H9 (cell line): ENCODE results near the gene MAGEA9. TPM values are rescaled to one million over a fixed set of nuclear protein-coding genes. Genes with fewer than 3 reads are reported as not detected.
"Not testable (repeated sequence)": the region's sequence is repeated elsewhere in the genome, so short reads cannot be mapped to it uniquely, and the experiment has no call there.

Experiments
- DNase-seq: peaks from one replicate; pipeline ENCODE4 v3.0.0-alpha.2; 2017
- H2AFZ ChIP-seq: one replicate; pipeline ENCODE4 v1.6.1; 2013; ENCODE audit warnings: mild to moderate bottlenecking, low read length, control low read depth, moderate library complexity
- H2AK5ac ChIP-seq: 2 replicates; pipeline ENCODE4 v1.6.1; 2013; ENCODE audit warnings: low read length, control low read depth, mixed read lengths; ENCODE audit not compliant: insufficient read length
- H2BK120ac ChIP-seq: one replicate; pipeline ENCODE4 v1.6.1; 2013; ENCODE audit warnings: low read depth, mild to moderate bottlenecking, low read length, control low read depth, inconsistent platforms; ENCODE audit not compliant: poor library complexity, severe bottlenecking
- H2BK12ac ChIP-seq: 2 replicates; pipeline ENCODE4 v1.6.1; 2013; ENCODE audit warnings: low read length, control low read depth, mixed read lengths, low read depth; ENCODE audit not compliant: insufficient read length
- H2BK15ac ChIP-seq: 2 replicates; pipeline ENCODE4 v1.6.1; 2013; ENCODE audit warnings: low read depth, low read length, control low read depth
- H2BK20ac ChIP-seq: one replicate; pipeline ENCODE4 v1.6.1; 2013; ENCODE audit warnings: low read depth, mild to moderate bottlenecking, low read length, control low read depth, inconsistent platforms; ENCODE audit not compliant: poor library complexity, severe bottlenecking
- H2BK5ac ChIP-seq: 2 replicates; pipeline ENCODE4 v1.6.1; 2013; ENCODE audit warnings: low read length, control low read depth, mixed read lengths; ENCODE audit not compliant: insufficient read length
- H3K14ac ChIP-seq: 2 replicates; pipeline ENCODE4 v1.6.1; 2013; ENCODE audit warnings: low read length, control low read depth; ENCODE audit not compliant: insufficient read depth
- H3K18ac ChIP-seq: 2 replicates; pipeline ENCODE4 v1.6.1; 2013; ENCODE audit warnings: low read depth, mild to moderate bottlenecking, mixed read lengths, low read length, control low read depth; ENCODE audit not compliant: insufficient read length
- H3K23ac ChIP-seq: 2 replicates; pipeline ENCODE4 v1.6.1; 2013; ENCODE audit warnings: low read length, control low read depth, mixed read lengths, low read depth; ENCODE audit not compliant: insufficient read length
- H3K23me2 ChIP-seq: 2 replicates; pipeline ENCODE4 v1.6.1; 2013; ENCODE audit warnings: low read depth, mild to moderate bottlenecking, mixed read lengths, low read length, control low read depth; ENCODE audit not compliant: insufficient read length, poor library complexity, severe bottlenecking
- H3K27ac ChIP-seq: 2 replicates; pipeline ENCODE4 v1.5.1; 2013; ENCODE audit warnings: low read length, control low read depth, mixed read lengths, low read depth; ENCODE audit not compliant: insufficient read length
- H3K27me3 ChIP-seq: 2 replicates; pipeline ENCODE4 v1.6.1; 2013; ENCODE audit warnings: low read length, control low read depth, inconsistent platforms; ENCODE audit not compliant: insufficient read depth
- H3K4ac ChIP-seq: 2 replicates; pipeline ENCODE4 v1.6.1; 2013; ENCODE audit warnings: low read depth, mild to moderate bottlenecking, control low read depth, inconsistent platforms, low read length, moderate library complexity
- H3K4me1 ChIP-seq: 2 replicates; pipeline ENCODE4 v1.6.1; 2013; ENCODE audit warnings: low read length, control low read depth, inconsistent platforms; ENCODE audit not compliant: insufficient read depth
- H3K4me2 ChIP-seq: 2 replicates; pipeline ENCODE4 v1.6.1; 2013; ENCODE audit warnings: low read length, control low read depth, mixed read lengths; ENCODE audit not compliant: insufficient read length, insufficient read depth
- H3K56ac ChIP-seq: 2 replicates; pipeline ENCODE4 v1.6.1; 2013; ENCODE audit warnings: low read depth, mild to moderate bottlenecking, mixed read lengths, low read length, control low read depth; ENCODE audit not compliant: insufficient read length
- H3K79me1 ChIP-seq: 2 replicates; pipeline ENCODE4 v1.6.1; 2013; ENCODE audit warnings: low read depth, mild to moderate bottlenecking, moderate library complexity, low read length, control low read depth, inconsistent platforms; ENCODE audit not compliant: insufficient read depth, poor library complexity, severe bottlenecking
- H3K79me2 ChIP-seq: 2 replicates; pipeline ENCODE4 v1.6.1; 2013; ENCODE audit warnings: low read length, control low read depth, inconsistent platforms; ENCODE audit not compliant: insufficient read depth
- H3K9ac ChIP-seq: 2 replicates; pipeline ENCODE4 v1.6.1; 2013; ENCODE audit warnings: low read length, control low read depth, mixed read lengths; ENCODE audit not compliant: insufficient read length; ENCODE audit errors: extremely low read depth
- H3K9me3 ChIP-seq: one replicate; pipeline ENCODE4 v1.6.1; 2013; ENCODE audit warnings: low read depth, low read length, inconsistent platforms; ENCODE audit not compliant: control insufficient read depth
- H3T11ph ChIP-seq: one replicate; pipeline ENCODE4 v1.6.1; 2013; ENCODE audit warnings: mild to moderate bottlenecking, low read length, control low read depth, inconsistent platforms
- H4K20me1 ChIP-seq: one replicate; pipeline ENCODE4 v1.6.1; 2013; ENCODE audit not compliant: control insufficient read depth, insufficient read length, insufficient read depth
- H4K5ac ChIP-seq: 2 replicates; pipeline ENCODE4 v1.6.1; 2013; ENCODE audit warnings: low read depth, mild to moderate bottlenecking, mixed read lengths, low read length, control low read depth; ENCODE audit not compliant: insufficient read length
- H4K8ac ChIP-seq: replicated peaks from 2 replicates; pipeline ENCODE4 v1.6.1; 2013; ENCODE audit warnings: low read length, control low read depth, mixed read lengths, low read depth; ENCODE audit not compliant: insufficient read length
- H4K91ac ChIP-seq: 2 replicates; pipeline ENCODE4 v1.6.1; 2013; ENCODE audit warnings: low read depth, mild to moderate bottlenecking, moderate library complexity, mixed read lengths, low read length, control low read depth; ENCODE audit not compliant: insufficient read length
- H3K27ac Mint-ChIP-seq, 3 experiments: 2 replicates in 2 of 3; 3 replicates in 1 of 3; pipeline ENCODE4 v1.8.0; 2020 to 2021; ENCODE audit warnings: mixed read lengths in 3 of 3, mild to moderate bottlenecking in 1 of 3, moderate library complexity in 1 of 3
- H3K27me3 Mint-ChIP-seq: 2 replicates; pipeline ENCODE4 v1.8.0; 2021; ENCODE audit warnings: low read depth, mild to moderate bottlenecking, moderate library complexity, mixed read lengths
- H3K36me3 Mint-ChIP-seq, 3 experiments: 2 replicates in 2 of 3; 3 replicates in 1 of 3; pipeline ENCODE4 v1.8.0; 2020 to 2021; ENCODE audit warnings: low read depth in 3 of 3, mixed read lengths in 3 of 3; ENCODE audit not compliant: insufficient read depth in 1 of 3
- H3K4me1 Mint-ChIP-seq, 2 experiments: 2 replicates each; pipeline ENCODE4 v1.8.0; 2020; ENCODE audit warnings: mixed read lengths in 2 of 2
- H3K4me3 Mint-ChIP-seq, 2 experiments: 2 replicates in 1 of 2; 3 replicates in 1 of 2; pipeline ENCODE4 v1.8.0; 2020 to 2021; ENCODE audit warnings: mild to moderate bottlenecking in 2 of 2, mixed read lengths in 2 of 2, moderate library complexity in 1 of 2
- H3K9me3 Mint-ChIP-seq, 2 experiments: 2 replicates in 1 of 2; 3 replicates in 1 of 2; pipeline ENCODE4 v1.8.0; 2020; ENCODE audit warnings: mild to moderate bottlenecking in 2 of 2, mixed read lengths in 2 of 2, moderate library complexity in 1 of 2
- CTCF ChIP-seq: fragments of 200-600 bp; sonication (generic); conservative IDR thresholded peaks from 3 replicates; pipeline ENCODE4 v1.8.0; 2021; ENCODE audit warnings: antibody characterized with exemption, mild to moderate bottlenecking
- WGBS: extraction: QIAGEN DNeasy Blood & Tissue Kit; methylation state at CpG from one replicate; pipeline ENCODE4 v1.1.7; 2013; ENCODE audit warnings: missing lambda C conversion rate, low lambda C conversion rate, mixed read lengths; ENCODE audit not compliant: insufficient read length; ENCODE audit errors: extremely low coverage; 5-methylcytosine and 5-hydroxymethylcytosine counted together
- total RNA-seq: library from RNA; stranded (reverse); gene quantifications from 2 replicates; pipeline ENCODE4 v1.2.1, GENCODE V29; 2021

Gene MAGEA9
- total RNA-seq, 1 experiment from 2014 or later = 0.28 TPM

GRCh38 chrX:149760965-149761364, 20.8 kb upstream of the MAGEA9 start:
- peaks cover 68 to 70% of the 10 kb centered on the region in 2 experiments for H3K9me3 Mint-ChIP-seq
- no peak overlapping the region for H2BK120ac ChIP-seq
- H2AFZ ChIP-seq = no peak overlapping the region

GRCh38 chrX:149761858-149762674, 19.7 kb upstream of the MAGEA9 start:
- not testable (repeated sequence) for H4K5ac ChIP-seq, H3K23ac ChIP-seq, H3K27ac Mint-ChIP-seq, H3K56ac ChIP-seq, H3K4me1 ChIP-seq, H2BK15ac ChIP-seq, H2BK5ac ChIP-seq, H3K23me2 ChIP-seq, H4K8ac ChIP-seq, H3K27ac ChIP-seq, H3K4ac ChIP-seq, H3K27me3 ChIP-seq, H3K4me3 Mint-ChIP-seq, H4K91ac ChIP-seq, H3K79me1 ChIP-seq, H4K20me1 ChIP-seq, H3K14ac ChIP-seq, H2BK20ac ChIP-seq, DNase-seq, H3T11ph ChIP-seq, H3K4me2 ChIP-seq, H3K9ac ChIP-seq, H2BK12ac ChIP-seq, H3K79me2 ChIP-seq, H2AK5ac ChIP-seq, H3K18ac ChIP-seq, H2AFZ ChIP-seq, H3K27me3 Mint-ChIP-seq, H3K4me1 Mint-ChIP-seq, H3K36me3 Mint-ChIP-seq, H2BK120ac ChIP-seq
- H3K9me3 ChIP-seq = peaks cover 21% of the 10 kb centered on the region
- H3K9me3 Mint-ChIP-seq = peaks cover 62 to 64% of the 10 kb centered on the region in 2 experiments
- WGBS = no CpG with 5 or more reads among the region's 22 CpGs

More at GRCh38 chrX:149760965-149761364, 20.8 kb upstream of the MAGEA9 start:
- no peaks in the 10 kb centered on the region for H3K79me1 ChIP-seq
- H3T11ph ChIP-seq = no peak overlapping the region
- H3K27ac Mint-ChIP-seq = no peak overlapping the region; a peak in 1 of 7 replicates
- H3K56ac ChIP-seq = no peak overlapping the region
- no peak for DNase-seq
- peaks cover 23% of the 10 kb centered on the region for H3K9me3 ChIP-seq
- H4K91ac ChIP-seq = no peak overlapping the region
- H3K23ac ChIP-seq = no peak overlapping the region
- H3K36me3 Mint-ChIP-seq = peaks cover 0 to 5% (median 0%) of the 10 kb centered on the region in 3 experiments; a peak in 3 of 7 replicates
- peaks cover 9% of the 10 kb centered on the region for H3K27me3 Mint-ChIP-seq
- no peak overlapping the region for H4K5ac ChIP-seq
- H3K27ac ChIP-seq = no peak overlapping the region
- H3K4me3 Mint-ChIP-seq = no peak overlapping the region
- H2AK5ac ChIP-seq = no peak overlapping the region
- no peak overlapping the region for H3K4me2 ChIP-seq
- H4K8ac ChIP-seq = no peak overlapping the region
- no peaks in the 10 kb centered on the region for H3K79me2 ChIP-seq
- no peak overlapping the region for H2BK12ac ChIP-seq
- no peak overlapping the region for H2BK5ac ChIP-seq
- no peaks in the 10 kb centered on the region for H3K27me3 ChIP-seq
- WGBS = no CpG with 5 or more reads among the region's 3 CpGs
- H3K9ac ChIP-seq = no peak overlapping the region
- no peak overlapping the region for H3K18ac ChIP-seq
- H2BK15ac ChIP-seq = no peak overlapping the region
- no peak overlapping the region for H3K14ac ChIP-seq
- H3K4me1 ChIP-seq = no peaks in the 10 kb centered on the region
- no peaks in the 10 kb centered on the region for H3K4me1 Mint-ChIP-seq
- no peaks in the 10 kb centered on the region for H3K23me2 ChIP-seq
- H4K20me1 ChIP-seq = no peaks in the 10 kb centered on the region
- no peak overlapping the region for H2BK20ac ChIP-seq
- TF ChIP-seq CTCF = no peak
- H3K4ac ChIP-seq = no peak overlapping the region
